Psoas muscle (tissue), 8 donors: ENCODE measurements around the gene KRT71. TPM values are rescaled to one million over a fixed set of nuclear protein-coding genes. Genes with fewer than 3 reads are reported as not detected.
A peak's percentile ranks its signal among the peaks of the same experiment; 100 is the strongest.

Experiments used
- ATAC-seq, 4 donors: fragments of 200-7000 bp; cut with Tn5 transposase; one replicate each; pipeline ENCODE4 v1.9.1; 2020; ENCODE audit warnings: moderate library complexity in 3 of 4, mild to moderate bottlenecking in 2 of 4
- DNase-seq, 2 donors: peaks; one replicate each; pipeline ENCODE4 v3.0.0-alpha.2; 2020
- H3K27ac ChIP-seq: fragments of 200-600 bp; one replicate; pipeline ENCODE4 v1.8.0; 2022
- H3K27me3 ChIP-seq, 3 donors: fragments of 200-600 bp in 1 of 3; one replicate each; pipeline versions ENCODE4 v1.6.1 to v1.8.0; 2013 to 2022; ENCODE audit warnings: low read length in 2 of 3, mild to moderate bottlenecking in 2 of 3, moderate library complexity in 1 of 3; ENCODE audit not compliant: insufficient read depth in 3 of 3
- H3K36me3 ChIP-seq, 2 donors: fragments of 200-600 bp in 1 of 2; one replicate each; pipeline versions ENCODE4 v1.6.1 to v1.8.0; 2013 to 2022; ENCODE audit warnings: low read depth in 1 of 2, mild to moderate bottlenecking in 1 of 2, moderate library complexity in 1 of 2; ENCODE audit not compliant: insufficient read depth in 1 of 2
- H3K4me1 ChIP-seq: fragments of 200-600 bp; one replicate; pipeline ENCODE4 v1.8.0; 2022
- H3K4me3 ChIP-seq: fragments of 200-600 bp; one replicate; pipeline ENCODE4 v1.8.0; 2022; ENCODE audit warnings: mild to moderate bottlenecking
- H3K9me3 ChIP-seq: fragments of 200-600 bp; one replicate; pipeline ENCODE4 v1.8.0; 2022
- CTCF ChIP-seq: fragments of 200-600 bp; IDR thresholded peaks from one replicate; pipeline ENCODE4 v1.8.0; 2022; ENCODE audit warnings: antibody characterized with exemption
- WGBS, 3 donors: extraction: QIAGEN DNeasy Blood & Tissue Kit; methylation state at CpG; one replicate each; pipeline versions ENCODE4 v1.1.6 to v1.1.7; 2013; 5-methylcytosine and 5-hydroxymethylcytosine counted together
- intact Hi-C, 2 donors: fragments of 100-400 bp; cut with DNase I; formaldehyde crosslinking; loops; one replicate each; pipeline versions ENCODE4 v1.11.0 to v1.14.2; 2022
- long read RNA-seq, 2 donors: library from polyadenylated mRNA; unstranded; transcript quantifications; one replicate each; pipeline ENCODE4 v2.0.0, GENCODE V29; 2021
- polyA plus RNA-seq, 3 donors: library from polyadenylated mRNA; stranded (reverse); fragments of 200-250 nt; gene quantifications; one replicate each; pipeline ENCODE4 v1.2.3, GENCODE V29; 2013
- total RNA-seq, 4 donors: library from RNA; stranded (reverse); fragmentation: NEBNext Ultra II Directional in 2 of 4; extraction: Animal tissue kit (Norgen Biotek cat#: 25700) in 2 of 4; gene quantifications; one replicate each; pipeline versions ENCODE4 v1.2.1 to v1.2.4, GENCODE V29; 2021 to 2023
- donor health status: healthy with polysubstance abuse.
- donor health status: DM: no; HTN: no; CAD: no; lungs with moderate emphysema.
- donor health status: Bipolar disorder and iron deficiency.
- donor health status: healthy.
- donor health status: DM: yes; HTN: yes; CAD: no.
- donor health status: DM: no; HTN: no; CAD: no.
- donor health status: DM: no; HTN: no; CAD: no.
- donor health status: DM: yes; HTN: yes; CAD: no.

The KRT71 gene
- total RNA-seq (not detected), polyA plus RNA-seq (not detected)
- long read RNA-seq, donor 1 = 0 reads
- long read RNA-seq, donor 2 = 0 reads

- H3K9me3 ChIP-seq = no peaks in the 10 kb centered on the region
- H3K27me3 ChIP-seq = no peaks in the 10 kb centered on the region
- intact Hi-C loops = no loop called here
- H3K36me3 ChIP-seq = no peaks in the 10 kb centered on the region
- no peak for TF ChIP-seq CTCF
- H3K27ac ChIP-seq = no peak within 1 kb of the TSS
- ATAC-seq = no peak
- no peaks in the 10 kb centered on the region for H3K4me1 ChIP-seq
- peak in 1 of 2 donors; percentile 39 for DNase-seq
- 84 to 92% (median 86%) methylated on average over 14 of the region's 14 CpGs for WGBS, 3 donors
- no peak within 1 kb of the TSS for H3K4me3 ChIP-seq
These were observed at the start of gene KRT71 for GRCh38 chr12:52552681-52553195. Gene KRT71, minus strand, starts transcription at chr12:52553145. Its CDS starts 68 bp downstream, at chr12:52553077.

- H3K36me3 ChIP-seq = no peaks in the 10 kb centered on the region
- H3K4me3 ChIP-seq = no peak overlapping the region
- ATAC-seq = no peak
- no peaks in the 10 kb centered on the region for H3K9me3 ChIP-seq
- WGBS, 3 donors = 85 to 88% (median 85%) methylated on average over 5 of the region's 5 CpGs
- H3K27ac ChIP-seq = no peak overlapping the region
- intact Hi-C loops = no loop called here
- H3K27me3 ChIP-seq = peaks cover 0 to 26% (median 8%) of the 10 kb centered on the region in 3 donors
- H3K4me1 ChIP-seq = no peaks in the 10 kb centered on the region
- no peak for DNase-seq
- TF ChIP-seq CTCF = no peak
These were observed 49.6 kb upstream of the KRT71 start for GRCh38 chr12:52602552-52602951.

GRCh38 chr12:52601671-52602070 lies 48.7 kb upstream of the KRT71 start:
- no peak for TF ChIP-seq CTCF
- no peak for ATAC-seq
- no peaks in the 10 kb centered on the region for H3K36me3 ChIP-seq
- H3K4me3 ChIP-seq = no peak overlapping the region
- DNase-seq = no peak
- intact Hi-C loops = no loop called here
- no peak overlapping the region for H3K27ac ChIP-seq
- no peaks in the 10 kb centered on the region for H3K9me3 ChIP-seq
- peaks cover 0 to 29% (median 8%) of the 10 kb centered on the region in 3 donors for H3K27me3 ChIP-seq
- whole genome bisulfite sequencing, 3 donors = 58 to 73% (median 67%) methylated on average over 4 of the region's 4 CpGs
- H3K4me1 ChIP-seq = no peaks in the 10 kb centered on the region

- Histone ChIP-seq H3K27me3 (peaks cover 0 to 32% (median 8%) of the 10 kb centered on the region in 3 donors), H3K27ac (no peak within 1 kb of the TSS), H3K4me3 (no peak within 1 kb of the TSS), H3K36me3 (no peaks in the 10 kb centered on the region), H3K4me1 (no peaks in the 10 kb centered on the region), H3K9me3 (no peaks in the 10 kb centered on the region)
- no peak for ATAC-seq
- DNase-seq = no peak
- WGBS, 3 donors = 18 to 23% (median 21%) methylated on average over 45 to 48 of the region's 48 CpGs
- intact Hi-C loops = no loop called here
- TF ChIP-seq CTCF = no peak
These were observed 48.1 kb upstream of the KRT71 start, which contains the start of gene KRT72 for GRCh38 chr12:52600941-52601481. Gene KRT72, minus strand, starts transcription at chr12:52601463. Its CDS starts 11 bp downstream, at chr12:52601452.
